SU-DHL-6 (cell line): ENCODE results near the gene MAPT.

Source experiments
- EZH2phosphoT487 ChIP-seq: fragments of 200-600 bp; sonication (generic), shearing (Covaris generic); conservative IDR thresholded peaks from 2 replicates; pipeline ENCODE4 v1.6.1; 2018; ENCODE audit warnings: mild to moderate bottlenecking, antibody characterized with exemption, low read length, moderate library complexity, mixed read lengths
- TF ChIP-seq, protein P1 (sequence below): fragments of 200-600 bp; sonication (generic); IDR thresholded peaks from one replicate; pipeline ENCODE4 v1.5.1; 2017; ENCODE audit warnings: antibody characterized with exemption, mild to moderate bottlenecking, low read length, moderate library complexity; ENCODE audit not compliant: insufficient read depth, poor library complexity, severe bottlenecking

DNA sequence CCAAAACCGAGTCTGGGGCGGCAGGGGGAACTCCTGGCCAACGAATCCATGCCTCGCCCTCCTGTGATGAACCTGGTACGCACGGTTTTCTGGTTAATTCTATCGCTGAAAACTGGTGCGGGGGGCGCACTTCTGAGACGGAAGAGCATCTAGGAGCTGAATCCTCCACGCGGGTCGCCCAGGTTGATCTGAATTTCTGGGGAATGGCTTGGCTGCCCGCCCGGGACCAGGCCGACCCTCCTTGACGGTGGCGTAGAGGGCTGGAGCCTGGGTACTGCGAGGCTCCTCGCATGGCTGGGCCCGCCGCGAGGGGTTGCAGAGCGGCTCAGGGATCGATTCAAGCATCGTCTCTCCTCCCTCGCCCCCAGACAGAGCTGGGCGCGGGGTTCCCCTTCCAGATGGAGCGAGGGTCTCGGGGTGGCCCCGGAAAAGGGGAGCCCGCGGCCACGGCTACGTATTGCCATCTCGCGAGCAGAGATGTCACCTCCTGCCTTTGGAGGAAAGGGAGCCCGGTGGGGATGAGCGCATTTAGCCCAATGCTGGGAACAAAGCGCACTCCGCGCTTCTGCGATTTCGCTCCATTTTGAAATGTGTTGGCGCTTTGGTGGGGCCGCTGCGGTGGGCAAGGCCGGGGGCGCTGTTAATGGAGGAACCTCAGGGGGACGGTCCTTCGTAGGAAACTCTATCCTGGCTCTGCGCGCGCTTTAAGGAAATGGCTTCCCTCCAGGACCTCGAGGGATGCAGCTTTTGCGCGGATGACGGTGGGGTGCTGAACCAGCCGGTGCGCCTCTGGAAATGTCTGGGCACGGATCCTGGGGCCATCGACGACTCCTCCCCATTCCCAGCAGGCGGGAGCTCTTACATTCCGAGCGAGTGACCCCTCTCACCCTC is 2.7 kb downstream of the MAPT start:
- TF ChIP-seq, protein P1, sequence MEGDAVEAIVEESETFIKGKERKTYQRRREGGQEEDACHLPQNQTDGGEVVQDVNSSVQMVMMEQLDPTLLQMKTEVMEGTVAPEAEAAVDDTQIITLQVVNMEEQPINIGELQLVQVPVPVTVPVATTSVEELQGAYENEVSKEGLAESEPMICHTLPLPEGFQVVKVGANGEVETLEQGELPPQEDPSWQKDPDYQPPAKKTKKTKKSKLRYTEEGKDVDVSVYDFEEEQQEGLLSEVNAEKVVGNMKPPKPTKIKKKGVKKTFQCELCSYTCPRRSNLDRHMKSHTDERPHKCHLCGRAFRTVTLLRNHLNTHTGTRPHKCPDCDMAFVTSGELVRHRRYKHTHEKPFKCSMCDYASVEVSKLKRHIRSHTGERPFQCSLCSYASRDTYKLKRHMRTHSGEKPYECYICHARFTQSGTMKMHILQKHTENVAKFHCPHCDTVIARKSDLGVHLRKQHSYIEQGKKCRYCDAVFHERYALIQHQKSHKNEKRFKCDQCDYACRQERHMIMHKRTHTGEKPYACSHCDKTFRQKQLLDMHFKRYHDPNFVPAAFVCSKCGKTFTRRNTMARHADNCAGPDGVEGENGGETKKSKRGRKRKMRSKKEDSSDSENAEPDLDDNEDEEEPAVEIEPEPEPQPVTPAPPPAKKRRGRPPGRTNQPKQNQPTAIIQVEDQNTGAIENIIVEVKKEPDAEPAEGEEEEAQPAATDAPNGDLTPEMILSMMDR, result no peak
- no peak for TF ChIP-seq EZH2phosphoT487
